C4-2B (cell line): Measurements from ENCODE around the gene MRPL57.

Source experiments
- CTCF ChIP-seq: fragments of 450-650 bp; conservative IDR thresholded peaks from 2 replicates; pipeline ENCODE4 v1.5.1; 2017; ENCODE audit warnings: mild to moderate bottlenecking
- ZFX ChIP-seq: fragments of 450-650 bp; IDR thresholded peaks from 2 replicates; pipeline ENCODE4 v1.6.1; 2017

- TF ChIP-seq CTCF (no peak), ZFX (no peak)
Observed at GRCh38 chr13:21147827-21148226, 28.6 kb upstream of the MRPL57 start.
